ENCODE measurements around the gene ABCG5.
A peak's percentile ranks its signal among the peaks of the same experiment; 100 is the strongest.

Gene ABCG5

DNA sequence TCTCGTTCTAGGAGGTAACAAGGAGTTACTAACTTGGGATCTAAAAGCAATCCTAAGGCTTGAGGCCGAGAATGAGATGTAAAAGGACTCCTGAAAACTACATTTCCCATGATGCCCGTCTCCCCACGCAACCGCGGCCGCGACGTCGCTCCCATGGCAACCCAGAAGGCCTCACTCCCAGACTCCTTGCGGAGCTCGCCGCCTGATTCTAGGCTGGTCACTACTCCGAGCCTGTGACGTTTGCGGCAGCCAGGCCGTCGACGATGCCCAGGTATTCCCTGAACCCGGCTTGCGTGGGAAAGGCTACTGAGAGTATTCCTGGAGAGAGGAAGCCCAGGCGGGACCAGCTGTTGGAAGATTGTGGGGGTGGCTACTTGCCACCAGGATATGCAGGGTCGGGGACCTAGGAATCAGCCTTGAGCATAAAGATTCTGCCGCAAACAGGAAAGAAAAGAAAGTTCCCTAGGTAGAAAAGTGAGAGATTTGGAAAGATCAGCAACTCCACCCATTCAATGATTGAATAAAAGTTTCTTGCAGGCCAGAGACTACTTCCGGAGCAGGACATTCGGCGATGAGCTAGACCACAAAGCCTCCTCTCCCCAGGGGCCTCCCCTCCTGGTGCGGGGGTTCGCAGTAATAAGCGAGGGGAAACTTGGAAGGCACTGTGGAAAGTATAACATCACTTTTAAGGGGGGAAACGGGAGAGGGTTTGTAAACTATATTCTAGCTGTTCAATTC lies 64.6 kb downstream of the ABCG5 start, which contains the start of gene DYNC2LI1 (continued):
- TF ChIP-seq ZNF214 (tag by site-specific recombination; IDR thresholded peaks at IDR 0.05; ENCODE audit: borderline replicate concordance), result no peak
- peak; percentile 79; the same call in 1 of the 2 replicates for TF ChIP-seq PRDM1 (tag by site-specific recombination; IDR thresholded peaks at IDR 0.05)
- 0 out of 2 replicates have a peak, but pooled peaks have one; percentile 33 for TF ChIP-seq ZBTB8A (tag by site-specific recombination; IDR thresholded peaks at IDR 0.05)
- TF ChIP-seq PRDM2 (tag by site-specific recombination; IDR thresholded peaks at IDR 0.05; ENCODE audit: borderline replicate concordance), result no peak
- TF ChIP-seq ZBTB17 (tag by site-specific recombination; IDR thresholded peaks at IDR 0.05), result peak; percentile 98
- no peak for TF ChIP-seq ZNF677 (tag by site-specific recombination; IDR thresholded peaks at IDR 0.05)
- TF ChIP-seq, protein P1, sequence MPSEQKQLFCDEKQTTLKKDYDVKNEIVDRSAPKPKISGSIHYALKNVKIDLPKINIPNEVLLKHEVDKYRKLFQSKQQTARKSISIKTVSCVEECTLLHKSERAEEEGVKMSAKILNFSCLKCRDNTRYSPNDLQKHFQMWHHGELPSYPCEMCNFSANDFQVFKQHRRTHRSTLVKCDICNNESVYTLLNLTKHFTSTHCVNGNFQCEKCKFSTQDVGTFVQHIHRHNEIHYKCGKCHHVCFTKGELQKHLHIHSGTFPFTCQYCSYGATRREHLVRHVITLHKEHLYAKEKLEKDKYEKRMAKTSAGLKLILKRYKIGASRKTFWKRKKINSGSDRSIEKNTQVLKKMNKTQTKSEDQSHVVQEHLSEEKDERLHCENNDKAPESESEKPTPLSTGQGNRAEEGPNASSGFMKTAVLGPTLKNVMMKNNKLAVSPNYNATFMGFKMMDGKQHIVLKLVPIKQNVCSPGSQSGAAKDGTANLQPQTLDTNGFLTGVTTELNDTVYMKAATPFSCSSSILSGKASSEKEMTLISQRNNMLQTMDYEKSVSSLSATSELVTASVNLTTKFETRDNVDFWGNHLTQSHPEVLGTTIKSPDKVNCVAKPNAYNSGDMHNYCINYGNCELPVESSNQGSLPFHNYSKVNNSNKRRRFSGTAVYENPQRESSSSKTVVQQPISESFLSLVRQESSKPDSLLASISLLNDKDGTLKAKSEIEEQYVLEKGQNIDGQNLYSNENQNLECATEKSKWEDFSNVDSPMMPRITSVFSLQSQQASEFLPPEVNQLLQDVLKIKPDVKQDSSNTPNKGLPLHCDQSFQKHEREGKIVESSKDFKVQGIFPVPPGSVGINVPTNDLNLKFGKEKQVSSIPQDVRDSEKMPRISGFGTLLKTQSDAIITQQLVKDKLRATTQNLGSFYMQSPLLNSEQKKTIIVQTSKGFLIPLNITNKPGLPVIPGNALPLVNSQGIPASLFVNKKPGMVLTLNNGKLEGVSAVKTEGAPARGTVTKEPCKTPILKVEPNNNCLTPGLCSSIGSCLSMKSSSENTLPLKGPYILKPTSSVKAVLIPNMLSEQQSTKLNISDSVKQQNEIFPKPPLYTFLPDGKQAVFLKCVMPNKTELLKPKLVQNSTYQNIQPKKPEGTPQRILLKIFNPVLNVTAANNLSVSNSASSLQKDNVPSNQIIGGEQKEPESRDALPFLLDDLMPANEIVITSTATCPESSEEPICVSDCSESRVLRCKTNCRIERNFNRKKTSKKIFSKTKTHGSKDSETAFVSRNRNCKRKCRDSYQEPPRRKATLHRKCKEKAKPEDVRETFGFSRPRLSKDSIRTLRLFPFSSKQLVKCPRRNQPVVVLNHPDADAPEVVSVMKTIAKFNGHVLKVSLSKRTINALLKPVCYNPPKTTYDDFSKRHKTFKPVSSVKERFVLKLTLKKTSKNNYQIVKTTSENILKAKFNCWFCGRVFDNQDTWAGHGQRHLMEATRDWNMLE (tag by site-specific recombination; conservative IDR thresholded peaks at IDR 0.05; ENCODE audit: low read depth), result 0 out of 2 replicates have a peak, but pooled peaks have one; percentile 34
- TF ChIP-seq ZNF707 (tag by site-specific recombination; IDR thresholded peaks at IDR 0.05), result no peak
- no peak for TF ChIP-seq ZSCAN30 (tag by site-specific recombination; IDR thresholded peaks at IDR 0.05)
- peak; percentile 99 for TF ChIP-seq ZBTB20 (tag by site-specific recombination; IDR thresholded peaks at IDR 0.05)
- TF ChIP-seq, protein P2, sequence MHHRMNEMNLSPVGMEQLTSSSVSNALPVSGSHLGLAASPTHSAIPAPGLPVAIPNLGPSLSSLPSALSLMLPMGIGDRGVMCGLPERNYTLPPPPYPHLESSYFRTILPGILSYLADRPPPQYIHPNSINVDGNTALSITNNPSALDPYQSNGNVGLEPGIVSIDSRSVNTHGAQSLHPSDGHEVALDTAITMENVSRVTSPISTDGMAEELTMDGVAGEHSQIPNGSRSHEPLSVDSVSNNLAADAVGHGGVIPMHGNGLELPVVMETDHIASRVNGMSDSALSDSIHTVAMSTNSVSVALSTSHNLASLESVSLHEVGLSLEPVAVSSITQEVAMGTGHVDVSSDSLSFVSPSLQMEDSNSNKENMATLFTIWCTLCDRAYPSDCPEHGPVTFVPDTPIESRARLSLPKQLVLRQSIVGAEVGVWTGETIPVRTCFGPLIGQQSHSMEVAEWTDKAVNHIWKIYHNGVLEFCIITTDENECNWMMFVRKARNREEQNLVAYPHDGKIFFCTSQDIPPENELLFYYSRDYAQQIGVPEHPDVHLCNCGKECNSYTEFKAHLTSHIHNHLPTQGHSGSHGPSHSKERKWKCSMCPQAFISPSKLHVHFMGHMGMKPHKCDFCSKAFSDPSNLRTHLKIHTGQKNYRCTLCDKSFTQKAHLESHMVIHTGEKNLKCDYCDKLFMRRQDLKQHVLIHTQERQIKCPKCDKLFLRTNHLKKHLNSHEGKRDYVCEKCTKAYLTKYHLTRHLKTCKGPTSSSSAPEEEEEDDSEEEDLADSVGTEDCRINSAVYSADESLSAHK (tag by site-specific recombination; IDR thresholded peaks at IDR 0.05), result no peak
- no peak for TF ChIP-seq ZNF624 (tag by site-specific recombination; IDR thresholded peaks at IDR 0.05)
- no peak for TF ChIP-seq ZNF704 (tag by site-specific recombination; IDR thresholded peaks at IDR 0.05)
- TF ChIP-seq, protein P3, sequence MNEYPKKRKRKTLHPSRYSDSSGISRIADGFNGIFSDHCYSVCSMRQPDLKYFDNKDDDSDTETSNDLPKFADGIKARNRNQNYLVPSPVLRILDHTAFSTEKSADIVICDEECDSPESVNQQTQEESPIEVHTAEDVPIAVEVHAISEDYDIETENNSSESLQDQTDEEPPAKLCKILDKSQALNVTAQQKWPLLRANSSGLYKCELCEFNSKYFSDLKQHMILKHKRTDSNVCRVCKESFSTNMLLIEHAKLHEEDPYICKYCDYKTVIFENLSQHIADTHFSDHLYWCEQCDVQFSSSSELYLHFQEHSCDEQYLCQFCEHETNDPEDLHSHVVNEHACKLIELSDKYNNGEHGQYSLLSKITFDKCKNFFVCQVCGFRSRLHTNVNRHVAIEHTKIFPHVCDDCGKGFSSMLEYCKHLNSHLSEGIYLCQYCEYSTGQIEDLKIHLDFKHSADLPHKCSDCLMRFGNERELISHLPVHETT (tag by site-specific recombination; IDR thresholded peaks at IDR 0.05), result peak; percentile 19; the same call in 1 of the 2 replicates
- peak; percentile 44; the same call in 1 of the 2 replicates for TF ChIP-seq ZNF121 (tag by site-specific recombination; IDR thresholded peaks at IDR 0.05)
- TF ChIP-seq ZNF623 (tag by site-specific recombination; IDR thresholded peaks at IDR 0.05), result no peak
- TF ChIP-seq GLIS2 (tag by site-specific recombination; IDR thresholded peaks at IDR 0.05), result peak; percentile 42; the same call in 1 of the 2 replicates
- peak; percentile 82 for TF ChIP-seq ZNF629 (tag by site-specific recombination; IDR thresholded peaks at IDR 0.05)
- peak; percentile 65; the same call in 1 of the 2 replicates for TF ChIP-seq ZNF423 (tag by site-specific recombination; IDR thresholded peaks at IDR 0.05)
- TF ChIP-seq ZBTB26 (tag by site-specific recombination; optimal IDR thresholded peaks at IDR 0.05), result peak; percentile 41
- peak; percentile 34; the same call in 1 of the 2 replicates for TF ChIP-seq ZNF501 (tag by site-specific recombination; IDR thresholded peaks at IDR 0.05)
